ENCODE measurements around the gene PRRG2. TPM values are rescaled to one million over a fixed set of nuclear protein-coding genes. Genes with fewer than 3 reads are reported as not detected.

Gene PRRG2
- total and polyA plus RNA-seq, 9 of the 15 experiments (the other 6 are each of a cell fraction or from before 2014, with no cell fraction given): 0.06 to 1.1 (median 0.33) TPM

DNA sequence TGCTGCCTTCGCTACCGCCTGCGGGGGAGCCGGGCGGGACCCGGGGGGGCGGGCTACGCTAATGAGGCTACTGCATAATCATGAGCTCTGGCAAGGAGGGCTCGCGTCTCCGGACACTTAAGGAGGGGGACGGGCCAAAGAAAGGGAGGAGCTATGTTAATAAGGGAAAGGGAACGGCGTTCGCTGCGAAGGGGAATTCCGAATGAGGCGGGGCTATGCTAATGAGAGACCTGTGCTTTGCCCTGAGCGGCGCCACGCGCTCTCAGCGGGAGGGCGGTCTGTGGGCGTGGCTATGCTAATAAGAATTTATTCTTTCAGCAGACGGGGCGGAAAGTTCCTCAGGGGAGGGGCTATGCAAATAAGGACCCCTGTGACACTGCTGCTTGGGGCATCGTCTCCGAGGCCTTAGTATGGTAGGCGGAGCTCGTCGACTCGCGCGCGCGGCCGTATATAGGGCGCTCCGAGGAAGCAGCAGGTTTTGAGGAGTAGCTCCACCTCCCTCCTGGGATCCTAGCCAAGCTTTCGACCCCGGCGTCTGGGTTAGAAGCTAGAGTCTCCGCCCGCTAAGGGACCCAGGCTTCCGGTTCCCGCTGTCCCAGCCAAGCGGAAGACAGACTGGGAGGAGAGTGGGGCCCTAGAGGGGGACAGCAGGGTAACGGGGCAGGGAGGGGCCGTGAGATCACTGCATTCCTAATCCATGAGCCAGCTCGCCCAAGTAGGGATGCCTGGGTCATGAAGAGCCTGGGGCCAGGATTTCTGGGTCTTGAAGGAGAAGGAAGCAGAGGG lies 59.2 kb downstream of the PRRG2 start, which contains the start of gene RRAS (continued):
- TF ChIP-seq, protein P1, sequence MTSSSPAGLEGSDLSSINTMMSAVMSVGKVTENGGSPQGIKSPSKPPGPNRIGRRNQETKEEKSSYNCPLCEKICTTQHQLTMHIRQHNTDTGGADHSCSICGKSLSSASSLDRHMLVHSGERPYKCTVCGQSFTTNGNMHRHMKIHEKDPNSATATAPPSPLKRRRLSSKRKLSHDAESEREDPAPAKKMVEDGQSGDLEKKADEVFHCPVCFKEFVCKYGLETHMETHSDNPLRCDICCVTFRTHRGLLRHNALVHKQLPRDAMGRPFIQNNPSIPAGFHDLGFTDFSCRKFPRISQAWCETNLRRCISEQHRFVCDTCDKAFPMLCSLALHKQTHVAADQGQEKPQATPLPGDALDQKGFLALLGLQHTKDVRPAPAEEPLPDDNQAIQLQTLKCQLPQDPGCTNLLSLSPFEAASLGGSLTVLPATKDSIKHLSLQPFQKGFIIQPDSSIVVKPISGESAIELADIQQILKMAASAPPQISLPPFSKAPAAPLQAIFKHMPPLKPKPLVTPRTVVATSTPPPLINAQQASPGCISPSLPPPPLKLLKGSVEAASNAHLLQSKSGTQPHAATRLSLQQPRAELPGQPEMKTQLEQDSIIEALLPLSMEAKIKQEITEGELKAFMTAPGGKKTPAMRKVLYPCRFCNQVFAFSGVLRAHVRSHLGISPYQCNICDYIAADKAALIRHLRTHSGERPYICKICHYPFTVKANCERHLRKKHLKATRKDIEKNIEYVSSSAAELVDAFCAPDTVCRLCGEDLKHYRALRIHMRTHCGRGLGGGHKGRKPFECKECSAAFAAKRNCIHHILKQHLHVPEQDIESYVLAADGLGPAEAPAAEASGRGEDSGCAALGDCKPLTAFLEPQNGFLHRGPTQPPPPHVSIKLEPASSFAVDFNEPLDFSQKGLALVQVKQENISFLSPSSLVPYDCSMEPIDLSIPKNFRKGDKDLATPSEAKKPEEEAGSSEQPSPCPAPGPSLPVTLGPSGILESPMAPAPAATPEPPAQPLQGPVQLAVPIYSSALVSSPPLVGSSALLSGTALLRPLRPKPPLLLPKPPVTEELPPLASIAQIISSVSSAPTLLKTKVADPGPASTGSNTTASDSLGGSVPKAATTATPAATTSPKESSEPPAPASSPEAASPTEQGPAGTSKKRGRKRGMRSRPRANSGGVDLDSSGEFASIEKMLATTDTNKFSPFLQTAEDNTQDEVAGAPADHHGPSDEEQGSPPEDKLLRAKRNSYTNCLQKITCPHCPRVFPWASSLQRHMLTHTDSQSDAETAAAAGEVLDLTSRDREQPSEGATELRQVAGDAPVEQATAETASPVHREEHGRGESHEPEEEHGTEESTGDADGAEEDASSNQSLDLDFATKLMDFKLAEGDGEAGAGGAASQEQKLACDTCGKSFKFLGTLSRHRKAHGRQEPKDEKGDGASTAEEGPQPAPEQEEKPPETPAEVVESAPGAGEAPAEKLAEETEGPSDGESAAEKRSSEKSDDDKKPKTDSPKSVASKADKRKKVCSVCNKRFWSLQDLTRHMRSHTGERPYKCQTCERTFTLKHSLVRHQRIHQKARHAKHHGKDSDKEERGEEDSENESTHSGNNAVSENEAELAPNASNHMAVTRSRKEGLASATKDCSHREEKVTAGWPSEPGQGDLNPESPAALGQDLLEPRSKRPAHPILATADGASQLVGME (CRISPR knock-in tag; IDR thresholded peaks at IDR 0.05): no peak
- TF ChIP-seq RBM34 (IDR thresholded peaks at IDR 0.05; ENCODE audit: borderline replicate concordance, insufficient read depth, low read length): no peak
- TF ChIP-seq NR1H2 (CRISPR knock-in tag; IDR thresholded peaks at IDR 0.05): no peak
- TF ChIP-seq MCM2 (IDR thresholded peaks at IDR 0.05; ENCODE audit: low read depth): no peak
- TF ChIP-seq SIX5 (IDR thresholded peaks at IDR 0.05; ENCODE audit: borderline replicate concordance in 1 of 2, insufficient read depth in 1 of 2, low read depth in 1 of 2, low read length in 2 of 2): no peak
- no peak for TF ChIP-seq ZKSCAN3 (CRISPR knock-in tag; IDR thresholded peaks at IDR 0.05)
- TF ChIP-seq BRCA1 (IDR thresholded peaks at IDR 0.05): no peak
- no peak for TF ChIP-seq BRCA1 (CRISPR knock-in tag; IDR thresholded peaks at IDR 0.05)
- peak; percentile 86 for TF ChIP-seq TBP (optimal IDR thresholded peaks at IDR 0.05; ENCODE audit: low read depth, low read length)
- 0 out of 2 replicates have a peak, but pooled peaks have one; percentile 19 for TF ChIP-seq ZNF175 (CRISPR knock-in tag; IDR thresholded peaks at IDR 0.05; ENCODE audit: low read depth)
- TF ChIP-seq, protein P2, sequence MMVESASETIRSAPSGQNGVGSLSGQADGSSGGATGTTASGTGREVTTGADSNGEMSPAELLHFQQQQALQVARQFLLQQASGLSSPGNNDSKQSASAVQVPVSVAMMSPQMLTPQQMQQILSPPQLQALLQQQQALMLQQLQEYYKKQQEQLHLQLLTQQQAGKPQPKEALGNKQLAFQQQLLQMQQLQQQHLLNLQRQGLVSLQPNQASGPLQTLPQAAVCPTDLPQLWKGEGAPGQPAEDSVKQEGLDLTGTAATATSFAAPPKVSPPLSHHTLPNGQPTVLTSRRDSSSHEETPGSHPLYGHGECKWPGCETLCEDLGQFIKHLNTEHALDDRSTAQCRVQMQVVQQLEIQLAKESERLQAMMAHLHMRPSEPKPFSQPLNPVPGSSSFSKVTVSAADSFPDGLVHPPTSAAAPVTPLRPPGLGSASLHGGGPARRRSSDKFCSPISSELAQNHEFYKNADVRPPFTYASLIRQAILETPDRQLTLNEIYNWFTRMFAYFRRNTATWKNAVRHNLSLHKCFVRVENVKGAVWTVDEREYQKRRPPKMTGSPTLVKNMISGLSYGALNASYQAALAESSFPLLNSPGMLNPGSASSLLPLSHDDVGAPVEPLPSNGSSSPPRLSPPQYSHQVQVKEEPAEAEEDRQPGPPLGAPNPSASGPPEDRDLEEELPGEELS (CRISPR knock-in tag; IDR thresholded peaks at IDR 0.05; ENCODE audit: borderline replicate concordance): no peak
- no peak for TF ChIP-seq ZFP30 (CRISPR knock-in tag; IDR thresholded peaks at IDR 0.05; ENCODE audit: borderline replicate concordance)
- no peak for TF ChIP-seq MTF1 (CRISPR knock-in tag; IDR thresholded peaks at IDR 0.05; ENCODE audit: borderline replicate concordance)
- TF ChIP-seq TEAD4 (IDR thresholded peaks at IDR 0.05; ENCODE audit: low read length): peak; percentile 72
- no peak; the same call in 1 of the 2 replicates for TF ChIP-seq TEAD4 (CRISPR knock-in tag; IDR thresholded peaks at IDR 0.05; ENCODE audit: borderline replicate concordance)
- TF ChIP-seq SP2 (IDR thresholded peaks at IDR 0.05; ENCODE audit: extremely low read depth, low read depth, low read length, poor library complexity, severe bottlenecking): no peak
- peak; percentile 75; the same call in 1 of the 2 replicates for TF ChIP-seq MEF2A (IDR thresholded peaks at IDR 0.05; ENCODE audit: control insufficient read depth, low read depth, low read length)
- peak in 1 of 2 experiments; percentile 85; a peak in 2 of 4 replicates for TF ChIP-seq HDAC1 (IDR thresholded peaks at IDR 0.05)
- TF ChIP-seq ZNF507 (tag; conservative IDR thresholded peaks at IDR 0.05): no peak
- peak; percentile 66 for TF ChIP-seq CTBP1 (IDR thresholded peaks at IDR 0.05; ENCODE audit: borderline replicate concordance)
